ENCODE results near the gene CFHR2.
"Not testable (repeated sequence)": the region's sequence is repeated elsewhere in the genome, so short reads cannot be mapped to it uniquely, and the experiment has no call there.

Gene CFHR2

DNA sequence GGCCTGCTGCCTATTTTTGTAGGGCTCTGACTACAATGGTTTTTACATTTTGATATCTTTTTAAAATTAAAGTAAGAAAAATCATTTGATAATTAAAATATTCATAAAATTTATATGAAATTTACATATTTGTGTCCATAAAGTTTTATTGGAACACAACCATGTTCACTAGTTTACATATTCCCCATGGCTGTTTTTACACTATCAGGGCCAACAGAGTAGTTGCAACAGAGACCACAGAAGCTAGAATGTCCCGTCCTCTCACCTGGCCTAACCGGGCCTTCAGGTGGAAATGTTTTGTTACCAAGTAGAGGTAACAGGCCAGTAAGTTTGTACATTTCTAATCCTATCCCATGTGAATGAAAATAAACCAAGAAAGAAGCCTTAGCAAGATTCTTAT is 10.7 kb upstream of the CFHR2 start:
- not testable (repeated sequence) for H3K27ac ChIP-seq; H3K4me2 ChIP-seq; H3K36me3 ChIP-seq (ENCODE audit: insufficient read depth); H4K20me1 ChIP-seq (ENCODE audit: insufficient read depth); H3K4me1 ChIP-seq (ENCODE audit: low read depth, poor library complexity, severe bottlenecking); H3K79me2 ChIP-seq (ENCODE audit: insufficient read depth, low read depth); H3K27me3 ChIP-seq (ENCODE audit: insufficient read depth, low read depth); H3K9ac ChIP-seq; H2AFZ ChIP-seq (ENCODE audit: low read depth); H3K4me3 ChIP-seq (IDR thresholded peaks at IDR 0.05; ENCODE audit: insufficient read depth, low read depth, low read length)

DNA sequence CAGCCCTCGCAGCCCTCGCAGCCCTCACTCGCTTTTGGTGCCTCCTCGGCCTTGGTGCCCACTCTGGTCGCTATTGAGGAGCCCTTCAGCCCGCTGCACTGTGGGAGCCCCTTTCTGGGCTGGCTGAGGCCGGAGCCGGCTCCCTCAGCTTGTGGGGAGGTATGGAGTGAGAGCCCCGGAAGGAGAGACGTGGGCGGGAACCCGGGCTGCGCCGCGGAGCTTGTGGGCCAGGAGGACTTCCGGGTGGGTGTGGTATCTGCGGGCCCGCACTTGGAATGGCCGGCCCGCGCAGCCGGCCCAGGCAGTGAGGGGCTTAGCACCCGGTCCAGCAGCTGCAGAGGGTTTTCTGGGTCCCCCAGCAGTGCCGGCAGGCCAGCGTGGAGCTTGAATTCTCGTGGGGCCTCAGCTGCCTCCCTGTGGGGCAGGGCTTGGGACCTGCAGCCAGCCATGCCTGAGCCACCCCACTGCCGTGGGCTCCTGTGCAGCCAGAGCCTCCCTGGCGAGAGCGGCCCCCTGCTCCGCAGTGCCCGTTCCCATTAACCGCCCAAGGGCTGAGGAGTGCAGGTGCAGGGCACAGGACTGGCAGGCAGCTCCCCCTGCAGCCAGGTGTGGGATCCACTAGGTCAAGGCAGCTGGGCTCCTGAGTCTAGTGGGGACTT is 9.9 kb upstream of the CFHR2 start:
- no peaks in the 10 kb centered on the region for H4K20me1 ChIP-seq (ENCODE audit: insufficient read depth)
- no peak overlapping the region for H3K4me2 ChIP-seq
- no peak overlapping the region for H3K9ac ChIP-seq
- H3K27me3 ChIP-seq (ENCODE audit: insufficient read depth, low read depth) = no peaks in the 10 kb centered on the region
- no peaks in the 10 kb centered on the region for H3K4me1 ChIP-seq (ENCODE audit: low read depth, poor library complexity, severe bottlenecking)
- no peak overlapping the region for H3K27ac ChIP-seq
- no peaks in the 10 kb centered on the region for H3K79me2 ChIP-seq (ENCODE audit: insufficient read depth, low read depth)
- H3K4me3 ChIP-seq (IDR thresholded peaks at IDR 0.05; ENCODE audit: insufficient read depth, low read depth, low read length) = no peak overlapping the region
- TF ChIP-seq, protein P1, sequence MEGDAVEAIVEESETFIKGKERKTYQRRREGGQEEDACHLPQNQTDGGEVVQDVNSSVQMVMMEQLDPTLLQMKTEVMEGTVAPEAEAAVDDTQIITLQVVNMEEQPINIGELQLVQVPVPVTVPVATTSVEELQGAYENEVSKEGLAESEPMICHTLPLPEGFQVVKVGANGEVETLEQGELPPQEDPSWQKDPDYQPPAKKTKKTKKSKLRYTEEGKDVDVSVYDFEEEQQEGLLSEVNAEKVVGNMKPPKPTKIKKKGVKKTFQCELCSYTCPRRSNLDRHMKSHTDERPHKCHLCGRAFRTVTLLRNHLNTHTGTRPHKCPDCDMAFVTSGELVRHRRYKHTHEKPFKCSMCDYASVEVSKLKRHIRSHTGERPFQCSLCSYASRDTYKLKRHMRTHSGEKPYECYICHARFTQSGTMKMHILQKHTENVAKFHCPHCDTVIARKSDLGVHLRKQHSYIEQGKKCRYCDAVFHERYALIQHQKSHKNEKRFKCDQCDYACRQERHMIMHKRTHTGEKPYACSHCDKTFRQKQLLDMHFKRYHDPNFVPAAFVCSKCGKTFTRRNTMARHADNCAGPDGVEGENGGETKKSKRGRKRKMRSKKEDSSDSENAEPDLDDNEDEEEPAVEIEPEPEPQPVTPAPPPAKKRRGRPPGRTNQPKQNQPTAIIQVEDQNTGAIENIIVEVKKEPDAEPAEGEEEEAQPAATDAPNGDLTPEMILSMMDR (conservative IDR thresholded peaks at IDR 0.05; ENCODE audit: low read depth, low read length) = no peak
- H2AFZ ChIP-seq (ENCODE audit: low read depth) = no peak overlapping the region
- H3K36me3 ChIP-seq (ENCODE audit: insufficient read depth) = no peaks in the 10 kb centered on the region

DNA sequence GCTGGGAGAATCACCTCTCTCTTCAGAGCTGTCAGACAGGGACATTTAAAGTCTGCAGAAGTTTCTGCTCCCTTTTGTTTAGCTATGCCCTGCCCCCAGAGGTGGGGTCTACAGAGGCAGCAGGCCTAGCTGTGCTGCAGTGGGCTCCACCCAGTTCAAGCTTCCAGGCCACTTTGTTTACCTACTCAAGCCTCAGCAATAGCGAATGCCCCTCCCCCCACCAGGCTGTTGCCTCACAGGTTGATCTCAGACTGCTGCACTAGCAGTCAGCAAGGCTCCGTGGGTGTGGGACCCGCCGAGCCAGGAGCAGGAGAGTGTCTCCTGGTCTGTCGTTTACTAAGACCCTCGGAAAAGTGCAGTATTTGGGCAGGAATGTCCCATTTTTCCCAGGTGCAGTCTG is 2.1 kb upstream of the CFHR2 start:
- not testable (repeated sequence) for H3K36me3 ChIP-seq (ENCODE audit: insufficient read depth); H3K9ac ChIP-seq; H3K79me2 ChIP-seq (ENCODE audit: insufficient read depth, low read depth); H2AFZ ChIP-seq (ENCODE audit: low read depth); H3K27me3 ChIP-seq (ENCODE audit: insufficient read depth, low read depth); H3K4me1 ChIP-seq (ENCODE audit: low read depth, poor library complexity, severe bottlenecking); H4K20me1 ChIP-seq (ENCODE audit: insufficient read depth); H3K4me3 ChIP-seq (IDR thresholded peaks at IDR 0.05; ENCODE audit: insufficient read depth, low read depth, low read length); H3K4me2 ChIP-seq; H3K27ac ChIP-seq

DNA sequence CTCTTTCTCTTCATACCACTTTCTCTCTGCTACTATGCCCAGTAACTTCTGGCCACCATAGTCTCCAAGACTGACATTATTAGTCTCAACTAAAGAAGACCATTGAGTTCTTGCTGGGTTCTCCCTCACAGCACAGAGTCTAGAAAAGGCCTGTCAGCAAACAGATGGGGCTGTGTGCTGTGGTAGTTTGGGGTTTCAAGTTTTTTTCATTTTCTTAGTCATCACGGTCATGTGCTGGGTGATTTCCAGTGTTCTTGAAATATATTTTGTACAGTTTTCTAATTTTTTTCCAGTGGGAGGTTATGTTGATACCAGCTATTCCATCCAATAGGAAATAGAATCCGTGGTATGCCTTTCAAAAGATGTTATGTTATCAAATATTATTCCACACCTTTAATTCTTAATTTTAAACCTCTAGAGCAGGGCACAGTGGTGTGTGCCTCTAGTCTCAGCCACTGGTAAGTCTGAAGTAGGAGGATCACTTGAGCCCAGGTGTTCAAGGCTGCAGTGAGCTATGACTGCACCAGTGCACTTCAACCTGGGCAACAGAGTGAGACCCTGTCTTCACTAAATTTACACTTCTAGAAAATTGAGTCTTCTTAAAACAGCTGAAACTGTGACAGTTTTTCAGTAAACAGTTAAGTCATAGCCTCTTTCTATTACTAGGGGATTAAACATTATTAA is 8.3 kb downstream of the CFHR2 start:
- TF ChIP-seq, protein P1 (conservative IDR thresholded peaks at IDR 0.05; ENCODE audit: low read depth, low read length) = no peak

DNA sequence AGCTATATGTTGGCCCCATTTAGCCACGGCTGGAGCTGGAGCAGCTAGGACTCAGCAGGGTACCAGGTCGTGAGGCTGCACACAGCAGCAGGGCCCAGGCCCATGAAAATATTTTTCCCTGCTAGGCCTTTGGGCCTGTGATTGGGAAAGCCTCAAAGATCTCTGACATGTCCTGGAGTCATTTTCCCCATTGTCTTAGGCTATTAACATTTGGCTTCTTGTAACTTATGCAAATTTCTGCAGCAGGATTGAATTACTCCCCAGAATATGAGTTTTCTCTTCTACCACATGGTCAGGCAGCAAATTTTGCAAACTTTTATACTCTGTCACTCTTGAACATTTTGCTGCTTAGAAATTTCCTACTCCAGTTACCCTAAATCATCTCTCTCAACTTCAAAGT is 11.2 kb downstream of the CFHR2 start:
- Histone ChIP-seq H3K27ac (no peak overlapping the region), H3K4me2 (no peak overlapping the region), H3K9ac (no peak overlapping the region), H2AFZ (ENCODE audit: low read depth) (no peak overlapping the region), H3K4me1 (ENCODE audit: low read depth, poor library complexity, severe bottlenecking) (peaks cover 27% of the 10 kb centered on the region), H3K27me3 (ENCODE audit: insufficient read depth, low read depth) (no peaks in the 10 kb centered on the region), H4K20me1 (ENCODE audit: insufficient read depth) (no peaks in the 10 kb centered on the region), H3K4me3 (IDR thresholded peaks at IDR 0.05; ENCODE audit: insufficient read depth, low read depth, low read length) (no peak overlapping the region), H3K36me3 (ENCODE audit: insufficient read depth) (no peaks in the 10 kb centered on the region), H3K79me2 (ENCODE audit: insufficient read depth, low read depth) (no peaks in the 10 kb centered on the region)
- TF ChIP-seq, protein P1 (conservative IDR thresholded peaks at IDR 0.05; ENCODE audit: low read depth, low read length) = no peak

More for the DNA sequence above, 8.3 kb downstream of the CFHR2 start:
- H3K4me1 ChIP-seq (ENCODE audit: low read depth, poor library complexity, severe bottlenecking) = peaks cover 27% of the 10 kb centered on the region
- H3K9ac ChIP-seq = no peak overlapping the region
- peak overlapping the region; percentile 30 for H3K4me2 ChIP-seq
- no peaks in the 10 kb centered on the region for H3K27me3 ChIP-seq (ENCODE audit: insufficient read depth, low read depth)
- H3K4me3 ChIP-seq (IDR thresholded peaks at IDR 0.05; ENCODE audit: insufficient read depth, low read depth, low read length) = no peak overlapping the region
- no peaks in the 10 kb centered on the region for H4K20me1 ChIP-seq (ENCODE audit: insufficient read depth)
- H2AFZ ChIP-seq (ENCODE audit: low read depth) = peak overlapping the region; percentile 47
- H3K36me3 ChIP-seq (ENCODE audit: insufficient read depth) = no peaks in the 10 kb centered on the region
- peak overlapping the region; percentile 61 for H3K27ac ChIP-seq
- H3K79me2 ChIP-seq (ENCODE audit: insufficient read depth, low read depth) = no peaks in the 10 kb centered on the region
